Retinal pigment epithelial cell (primary cell): ENCODE results near the gene GMEB2.

Experiments used
- DNase-seq: peaks from one replicate; pipeline ENCODE4 v3.0.0-alpha.2; 2010; ENCODE audit warnings: low read depth
- H3K4me3 ChIP-seq: 2 replicates; pipeline ENCODE4 v1.5.1; 2011; ENCODE audit warnings: mild to moderate bottlenecking, low read length, control low read depth, moderate library complexity
- CTCF ChIP-seq: conservative IDR thresholded peaks from 2 replicates; pipeline ENCODE4 v1.5.1; 2011; ENCODE audit warnings: low read depth, low read length, control low read depth, inconsistent platforms

The GMEB2 gene

GRCh38 chr20:63585616-63586565 lies 41.0 kb downstream of the GMEB2 start:
- no peak for DNase-seq
- H3K4me3 ChIP-seq, result no peak overlapping the region
- no peak for TF ChIP-seq CTCF

- no peak for TF ChIP-seq CTCF
These were observed 44.4 kb downstream of the GMEB2 start for GRCh38 chr20:63582382-63583063.

DNA sequence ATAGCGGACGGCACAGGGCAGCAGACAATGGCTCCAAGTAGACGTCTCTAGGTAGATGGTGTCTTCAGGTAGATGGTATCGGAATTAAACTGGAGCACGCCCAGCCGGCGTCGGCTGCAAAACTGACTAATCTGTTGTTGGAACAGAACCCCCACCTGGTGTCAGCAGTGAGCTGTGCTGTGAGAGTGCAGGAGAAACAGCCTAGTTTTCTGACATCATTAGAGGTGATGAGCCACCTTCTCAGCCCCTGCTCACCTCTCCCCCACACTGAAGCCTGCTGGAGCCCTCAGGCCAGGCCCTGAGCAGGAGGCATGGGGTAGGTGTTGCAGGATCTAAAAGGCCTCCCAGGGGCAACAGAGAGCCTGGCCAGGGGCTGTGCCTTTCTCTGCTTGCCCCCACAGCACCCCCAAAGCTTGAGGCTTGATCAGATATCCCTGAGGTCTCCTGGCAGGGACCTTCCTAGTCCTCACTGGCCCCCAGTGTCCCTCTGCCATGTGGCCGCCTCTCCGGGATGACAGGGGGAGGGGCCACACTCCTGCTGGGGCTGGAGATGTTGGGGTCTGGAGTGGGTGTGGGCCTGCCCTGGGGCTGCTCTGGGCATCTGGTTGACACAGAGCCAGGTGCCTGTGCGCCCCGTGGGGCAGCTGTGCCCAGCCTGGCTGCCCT lies 46.0 kb downstream of the GMEB2 start:
- TF ChIP-seq CTCF, result peak; percentile 58
- no peak overlapping the region for H3K4me3 ChIP-seq
- no peak for DNase-seq

More at GRCh38 chr20:63582382-63583063, 44.4 kb downstream of the GMEB2 start:
- no peak for DNase-seq
- H3K4me3 ChIP-seq, result no peak overlapping the region

DNA sequence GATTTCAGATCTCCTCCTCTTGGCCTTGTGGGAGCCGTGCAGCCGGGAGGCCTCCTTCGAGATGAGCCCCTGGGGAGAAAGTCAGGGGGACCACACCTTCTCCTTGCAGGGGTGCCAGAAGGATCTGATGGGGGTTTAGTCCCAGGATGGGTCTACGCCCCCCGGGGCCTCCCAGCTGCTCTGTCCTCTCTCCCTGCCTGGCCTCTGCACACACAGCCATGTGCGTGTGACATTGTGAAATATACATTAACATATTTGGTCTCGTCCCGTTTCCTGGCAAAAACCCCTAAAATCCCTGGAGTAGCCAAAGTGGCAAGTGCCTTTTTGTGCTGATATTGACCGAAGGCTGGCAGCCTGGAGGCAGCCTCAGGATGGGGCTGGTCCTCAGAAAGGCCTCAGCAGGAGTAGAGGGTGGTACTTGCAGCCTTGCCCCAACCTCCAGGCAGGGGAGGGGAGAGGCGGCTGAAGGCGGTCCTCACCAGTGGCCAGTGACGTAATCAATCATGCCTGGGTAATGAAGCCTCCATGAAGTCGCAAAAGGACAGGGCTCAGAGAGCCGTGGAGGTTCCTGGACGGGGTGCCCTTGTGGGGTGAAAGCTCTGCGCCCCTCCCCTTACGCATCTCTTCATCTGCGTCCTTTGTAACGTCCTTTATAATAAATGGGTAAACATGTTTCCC lies 47.7 kb downstream of the GMEB2 start:
- H3K4me3 ChIP-seq, result no peak overlapping the region
- DNase-seq, result no peak
- no peak for TF ChIP-seq CTCF

- no peak for DNase-seq
- H3K4me3 ChIP-seq, result no peak overlapping the region
- TF ChIP-seq CTCF, result no peak
These were observed 48.5 kb downstream of the GMEB2 start for GRCh38 chr20:63578224-63579016.

- H3K4me3 ChIP-seq, result no peak overlapping the region
- no peak for DNase-seq
- no peak for TF ChIP-seq CTCF
These were observed 49.5 kb downstream of the GMEB2 start for GRCh38 chr20:63577317-63577894.
